B cell (primary cell): Measurements from ENCODE around the gene TOP2B. TPM values are rescaled to one million over a fixed set of nuclear protein-coding genes. Genes with fewer than 3 reads are reported as not detected.

Source experiments
- ATAC-seq: fragments of 200-7000 bp; cut with Tn5 transposase; one replicate; pipeline ENCODE4 v1.10.0; 2021; ENCODE audit warnings: low read depth, mild to moderate bottlenecking, moderate number of reproducible peaks, moderate library complexity
- CTCF ChIA-PET: fragments of 350-600 bp; sonication (Branson Sonifier 250); formaldehyde crosslinking; loops from one replicate; lab custom pipeline; 2021; ENCODE audit warnings: antibody characterized with exemption, inconsistent platforms; lab: Charles Lee
- POLR2A ChIA-PET: fragments of 350-600 bp; sonication (Branson Sonifier 250); formaldehyde crosslinking; loops from one replicate; lab custom pipeline; 2021; ENCODE audit warnings: antibody characterized with exemption; lab: Charles Lee
- DNase-seq: peaks from one replicate; pipeline ENCODE4 v3.0.0; 2013
- H2AFZ ChIP-seq: 2 replicates; pipeline ENCODE4 v1.6.1; 2012; ENCODE audit warnings: mild to moderate bottlenecking, low read depth, low read length; ENCODE audit not compliant: insufficient read depth, poor library complexity, severe bottlenecking
- H3K27ac ChIP-seq, 2 donors: 1 replicate in 1 of 2; 2 replicates in 1 of 2; pipeline ENCODE4 v1.5.1; 2012 to 2013; ENCODE audit warnings: low read length in 2 of 2, mild to moderate bottlenecking in 2 of 2, moderate library complexity in 1 of 2
- H3K27me3 ChIP-seq, 4 experiments: fragments of 200-600 bp in 1 of 4; sonication (generic) in 1 of 4; replicated peaks in 1 of 4; 1 replicate in 2 of 4; 2 replicates in 2 of 4; pipeline versions ENCODE4 v1.6.1 to v1.7.0; 2013 to 2016; ENCODE audit warnings: low read length in 3 of 4, mild to moderate bottlenecking in 2 of 4, mixed read lengths in 1 of 4, moderate library complexity in 1 of 4; ENCODE audit not compliant: insufficient read depth in 4 of 4, control insufficient read depth in 3 of 4; ENCODE audit errors: control extremely low read depth in 1 of 4
- H3K36me3 ChIP-seq, 2 experiments: replicated peaks in 1 of 2; 1 replicate in 1 of 2; 2 replicates in 1 of 2; pipeline versions ENCODE4 v1.6.1 to v1.7.1; 2013; ENCODE audit warnings: low read length in 1 of 2; ENCODE audit not compliant: insufficient read depth in 2 of 2, control insufficient read depth in 1 of 2; ENCODE audit errors: control extremely low read depth in 1 of 2, extremely low read depth in 1 of 2
- H3K4me1 ChIP-seq, 2 donors: fragments of 200-600 bp in 1 of 2; sonication (generic) in 1 of 2; 1 replicate in 1 of 2; 2 replicates in 1 of 2; pipeline versions ENCODE4 v1.5.1 to v1.6.1; 2013 to 2017; ENCODE audit warnings: low read length in 2 of 2; ENCODE audit not compliant: control insufficient read depth in 2 of 2, insufficient read depth in 2 of 2
- H3K4me2 ChIP-seq: replicated peaks from 2 replicates; pipeline ENCODE3; 2012; ENCODE audit warnings: mild to moderate bottlenecking, low read depth, low read length; ENCODE audit not compliant: poor library complexity, severe bottlenecking
- H3K4me3 ChIP-seq, 5 experiments: fragments of 200-600 bp in 1 of 5; sonication (generic) in 1 of 5; 1 replicate in 3 of 5; 2 replicates in 2 of 5; pipeline versions ENCODE4 v1.5.1 to v1.7.0; 2011 to 2016; ENCODE audit warnings: low read length in 4 of 5, mild to moderate bottlenecking in 4 of 5, low read depth in 2 of 5, control low read depth in 1 of 5, moderate library complexity in 1 of 5; ENCODE audit not compliant: insufficient read depth in 1 of 5; ENCODE audit errors: control extremely low read depth in 1 of 5, extremely low read depth in 1 of 5
- H3K79me2 ChIP-seq: fragments of 200-600 bp; sonication (generic); one replicate; pipeline ENCODE4 v1.6.0; 2016; ENCODE audit warnings: low read length; ENCODE audit not compliant: control insufficient read depth, insufficient read depth
- H3K9ac ChIP-seq: fragments of 200-600 bp; sonication (generic); 2 replicates; pipeline ENCODE4 v1.6.1; 2017; ENCODE audit warnings: mild to moderate bottlenecking, low read length, moderate library complexity
- H3K9me3 ChIP-seq, 3 donors: one replicate each; pipeline versions ENCODE4 v1.6.1 to v1.7.1; 2013; ENCODE audit warnings: low read length in 2 of 3; ENCODE audit not compliant: control insufficient read depth in 2 of 3, insufficient read depth in 1 of 3; ENCODE audit errors: control extremely low read depth in 1 of 3
- H4K20me1 ChIP-seq: 2 replicates; pipeline ENCODE4 v1.6.0; 2012; ENCODE audit warnings: mild to moderate bottlenecking, low read length; ENCODE audit not compliant: insufficient read depth, control insufficient read depth, poor library complexity, severe bottlenecking
- H3K27ac Mint-ChIP-seq: one replicate; pipeline ENCODE4 v1.8.0; 2021; ENCODE audit warnings: mixed read lengths
- H3K27me3 Mint-ChIP-seq: one replicate; pipeline ENCODE4 v1.8.0; 2021; ENCODE audit warnings: mixed read lengths
- H3K4me1 Mint-ChIP-seq: one replicate; pipeline ENCODE4 v1.8.0; 2021; ENCODE audit warnings: mixed read lengths
- H3K4me3 Mint-ChIP-seq: one replicate; pipeline ENCODE4 v1.8.0; 2021; ENCODE audit warnings: mixed read lengths
- H3K9me3 Mint-ChIP-seq: one replicate; pipeline ENCODE4 v1.8.0; 2022; ENCODE audit warnings: mixed read lengths; ENCODE audit not compliant: insufficient read depth
- EZH2 ChIP-seq: IDR thresholded peaks from 2 replicates; pipeline ENCODE4 v1.6.1; 2012; ENCODE audit warnings: borderline replicate concordance, low read depth, mild to moderate bottlenecking, moderate library complexity, low read length; ENCODE audit not compliant: insufficient read depth, poor library complexity, severe bottlenecking
- WGBS: methylation state at CpG from one replicate; pipeline ENCODE4 v1.1.5; 2013; ENCODE audit warnings: missing lambda C conversion rate; ENCODE audit not compliant: insufficient coverage; 5-methylcytosine and 5-hydroxymethylcytosine counted together
- intact Hi-C: fragments of 100-400 bp; cut with micrococcal nuclease; formaldehyde crosslinking; loops from one replicate; pipeline ENCODE4 v1.10.0; 2022
- polyA plus RNA-seq: library from polyadenylated mRNA; depleted of rRNA; stranded (reverse); fragments of >200 nt; gene quantifications from 2 replicates; pipeline ENCODE4 v1.2.3, GENCODE V29; 2012
- total RNA-seq, 2 donors: library from RNA; stranded (reverse); fragments of 120-200 nt in 1 of 2; gene quantifications; 1 replicate in 1 of 2; 2 replicates in 1 of 2; pipeline versions ENCODE4 v1.2.3 to v1.2.4, GENCODE V29; 2013 to 2022
- TF ChIP-seq, protein P1 (sequence below): fragments of 200-600 bp; IDR thresholded peaks from one replicate; pipeline ENCODE4 v1.8.0; 2022; ENCODE audit warnings: antibody characterized with exemption, mild to moderate bottlenecking

Gene TOP2B
- total and polyA plus RNA-seq, 2 donors (not counting 1 experiment from before 2014, with no cell fraction given) = 22.2 to 149 TPM

DNA sequence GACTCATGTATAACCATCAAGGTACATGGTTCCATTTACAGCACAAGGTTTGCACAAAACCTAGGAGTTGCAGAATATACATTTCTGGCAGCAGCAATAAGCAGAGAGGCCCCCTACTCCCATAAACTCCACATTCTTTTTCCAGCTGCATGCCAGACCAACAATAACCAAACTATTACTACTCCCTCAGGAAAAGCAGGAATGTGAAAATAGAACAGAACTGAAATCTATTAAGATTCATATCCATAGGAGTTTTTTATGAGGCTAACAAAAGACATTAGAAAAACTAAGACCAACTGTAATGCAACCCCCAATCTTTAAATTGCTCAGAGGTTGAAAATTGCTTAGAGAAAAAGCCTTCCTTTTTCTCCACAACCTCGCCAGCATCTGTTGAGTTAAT, 27.6 kb upstream of the TOP2B start:
- intact Hi-C loops = no loop called here
- DNase-seq (no peak), ATAC-seq (no peak)
- Histone ChIP-seq H3K27me3 (no peaks in the 10 kb centered on the region), H3K4me1 (no peaks in the 10 kb centered on the region), H3K4me2 (no peak overlapping the region), H3K4me3 (no peak overlapping the region), H3K27ac (no peak overlapping the region), H3K36me3 (no peaks in the 10 kb centered on the region), H2AFZ (no peak overlapping the region), H4K20me1 (no peaks in the 10 kb centered on the region), H3K9ac (no peak overlapping the region), H3K9me3 (no peaks in the 10 kb centered on the region), H3K79me2 (no peaks in the 10 kb centered on the region)
- Mint-ChIP-seq H3K27ac (no peak overlapping the region), H3K9me3 (no peaks in the 10 kb centered on the region), H3K4me1 (no peaks in the 10 kb centered on the region), H3K27me3 (no peaks in the 10 kb centered on the region), H3K4me3 (no peak overlapping the region)
- no CpG with 5 or more reads among the region's 1 CpG for WGBS
- TF ChIP-seq EZH2 = no peak
- TF ChIP-seq, protein P1, sequence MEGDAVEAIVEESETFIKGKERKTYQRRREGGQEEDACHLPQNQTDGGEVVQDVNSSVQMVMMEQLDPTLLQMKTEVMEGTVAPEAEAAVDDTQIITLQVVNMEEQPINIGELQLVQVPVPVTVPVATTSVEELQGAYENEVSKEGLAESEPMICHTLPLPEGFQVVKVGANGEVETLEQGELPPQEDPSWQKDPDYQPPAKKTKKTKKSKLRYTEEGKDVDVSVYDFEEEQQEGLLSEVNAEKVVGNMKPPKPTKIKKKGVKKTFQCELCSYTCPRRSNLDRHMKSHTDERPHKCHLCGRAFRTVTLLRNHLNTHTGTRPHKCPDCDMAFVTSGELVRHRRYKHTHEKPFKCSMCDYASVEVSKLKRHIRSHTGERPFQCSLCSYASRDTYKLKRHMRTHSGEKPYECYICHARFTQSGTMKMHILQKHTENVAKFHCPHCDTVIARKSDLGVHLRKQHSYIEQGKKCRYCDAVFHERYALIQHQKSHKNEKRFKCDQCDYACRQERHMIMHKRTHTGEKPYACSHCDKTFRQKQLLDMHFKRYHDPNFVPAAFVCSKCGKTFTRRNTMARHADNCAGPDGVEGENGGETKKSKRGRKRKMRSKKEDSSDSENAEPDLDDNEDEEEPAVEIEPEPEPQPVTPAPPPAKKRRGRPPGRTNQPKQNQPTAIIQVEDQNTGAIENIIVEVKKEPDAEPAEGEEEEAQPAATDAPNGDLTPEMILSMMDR = no peak
- ChIA-PET CTCF (no interaction called here), POLR2A (no interaction called here)

GRCh38 chr3:25690768-25691533, 26.2 kb upstream of the TOP2B start:
- Mint-ChIP-seq H3K27ac (no peak overlapping the region), H3K9me3 (no peaks in the 10 kb centered on the region), H3K4me3 (no peak overlapping the region), H3K27me3 (no peaks in the 10 kb centered on the region), H3K4me1 (no peaks in the 10 kb centered on the region)
- no peak for ATAC-seq
- H2AFZ ChIP-seq = no peak overlapping the region
- POLR2A ChIA-PET = no interaction called here
- no peak for DNase-seq
- WGBS = 86% methylated on average over 2 of the region's 2 CpGs
- no peak overlapping the region for H3K9ac ChIP-seq
- H3K27ac ChIP-seq = no peak overlapping the region
- TF ChIP-seq EZH2 = no peak
- TF ChIP-seq, protein P1 = no peak
- no peaks in the 10 kb centered on the region for H3K4me1 ChIP-seq
- H3K36me3 ChIP-seq = no peaks in the 10 kb centered on the region
- no peaks in the 10 kb centered on the region for H4K20me1 ChIP-seq
- H3K27me3 ChIP-seq = no peaks in the 10 kb centered on the region
- H3K4me2 ChIP-seq = no peak overlapping the region
- intact Hi-C loops = no loop called here
- no peaks in the 10 kb centered on the region for H3K9me3 ChIP-seq
- H3K79me2 ChIP-seq = no peaks in the 10 kb centered on the region
- no peak overlapping the region for H3K4me3 ChIP-seq
- CTCF ChIA-PET = no interaction called here
